SIG-M5 treated with dmso at 0.1 percent for 504 hours (cell line): ENCODE measurements around the gene HTRA1.

Experiments used
- DNase-seq: peaks from one replicate; lab custom pipeline; 2025; ENCODE audit not compliant: unreplicated experiment; lab: John Stamatoyannopoulos, UW

Gene HTRA1

DNA sequence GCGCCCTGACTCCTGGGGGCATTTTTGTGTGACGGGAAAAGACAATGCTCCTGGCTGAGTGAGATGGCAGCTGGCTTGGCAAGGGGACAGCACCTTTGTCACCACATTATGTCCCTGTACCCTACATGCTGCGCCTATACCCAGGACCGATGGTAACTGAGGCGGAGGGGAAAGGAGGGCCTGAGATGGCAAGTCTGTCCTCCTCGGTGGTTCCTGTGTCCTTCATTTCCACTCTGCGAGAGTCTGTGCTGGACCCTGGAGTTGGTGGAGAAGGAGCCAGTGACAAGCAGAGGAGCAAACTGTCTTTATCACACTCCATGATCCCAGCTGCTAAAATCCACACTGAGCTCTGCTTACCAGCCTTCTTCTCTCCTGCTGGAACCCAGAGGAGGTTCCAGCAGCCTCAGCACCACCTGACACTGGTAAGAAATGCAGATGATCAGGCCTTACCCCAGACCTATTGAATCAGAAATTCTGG is 6.7 kb upstream of the HTRA1 start, which contains the start of gene ARMS2:
ARMS2 (plus strand) TSS at position 51 of the 478 bp plus-strand sequence; CDS start at position 126, 75 bp downstream.
- no peak for DNase-seq

DNA sequence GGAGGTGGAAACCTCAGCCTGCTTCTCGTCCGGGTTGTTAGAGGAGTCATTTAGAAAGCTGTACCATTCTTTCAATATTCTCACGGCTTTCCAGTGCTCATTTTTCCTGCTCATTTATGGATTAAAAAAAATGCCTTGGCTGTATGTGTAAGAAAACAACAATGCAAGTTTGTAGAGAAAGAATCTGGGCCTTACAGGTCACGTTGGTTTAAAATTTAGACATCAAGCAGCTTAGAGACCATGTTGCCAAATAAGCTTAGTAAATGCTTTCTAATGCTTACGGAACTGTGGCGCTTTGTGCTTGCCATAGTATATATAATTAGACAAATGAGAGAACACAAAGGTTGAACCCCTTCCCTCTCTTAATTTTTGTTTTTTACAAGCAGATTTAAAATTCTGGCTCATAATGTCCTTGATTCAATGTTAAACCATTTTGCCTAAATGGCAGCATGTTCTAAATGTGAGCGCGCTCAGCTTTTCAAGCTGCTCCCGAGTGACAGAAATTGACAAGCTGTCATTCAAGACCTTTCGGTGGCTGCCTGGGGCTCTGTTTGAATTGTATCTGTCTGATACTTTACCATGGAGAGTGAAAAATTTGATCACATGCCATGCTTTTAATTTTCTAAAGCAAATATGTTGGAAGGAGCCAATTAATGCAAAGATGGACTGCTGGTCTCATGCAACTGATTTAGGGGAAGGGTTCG is 5.8 kb upstream of the HTRA1 start:
- no peak for DNase-seq

DNA sequence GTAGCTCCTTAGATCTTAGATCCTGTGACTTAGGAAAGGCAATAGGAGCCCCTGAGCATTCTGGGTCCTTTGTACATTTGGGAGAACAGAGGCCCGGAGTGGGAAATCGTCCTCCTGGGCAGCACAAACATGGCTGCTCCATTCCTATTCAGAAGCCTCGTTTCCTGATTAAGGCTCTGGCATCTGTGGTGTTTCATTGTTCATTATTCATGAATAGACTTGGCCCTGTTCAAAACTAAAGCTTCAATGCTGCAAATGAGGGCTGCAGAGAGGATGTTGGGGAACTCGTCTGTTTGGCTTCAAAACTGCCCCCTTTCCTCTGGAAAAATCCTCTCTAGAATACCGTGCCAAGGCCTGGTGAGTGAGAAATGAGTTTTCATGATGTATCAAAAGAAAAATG is 3.4 kb upstream of the HTRA1 start:
- no peak for DNase-seq

DNA sequence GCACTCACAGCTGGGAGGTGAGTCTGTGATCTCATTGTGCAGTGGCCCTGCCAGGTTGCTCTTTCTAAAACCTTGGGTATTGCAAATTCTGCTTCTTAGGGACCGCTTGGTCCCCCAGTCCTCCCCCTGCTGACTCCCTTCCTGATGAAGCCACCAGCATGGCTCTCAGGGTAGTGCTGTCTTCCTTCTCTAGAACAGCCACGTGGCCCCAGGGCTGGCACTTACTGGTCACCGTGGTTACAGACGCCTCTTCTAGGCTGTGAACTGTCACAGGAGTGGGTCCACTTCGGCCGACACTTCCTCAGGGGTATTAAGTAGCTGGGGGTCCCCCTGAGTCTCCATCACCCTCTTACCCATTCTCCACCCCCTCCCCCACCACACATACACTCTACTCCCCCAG is 2.7 kb upstream of the HTRA1 start:
- no peak for DNase-seq

DNA sequence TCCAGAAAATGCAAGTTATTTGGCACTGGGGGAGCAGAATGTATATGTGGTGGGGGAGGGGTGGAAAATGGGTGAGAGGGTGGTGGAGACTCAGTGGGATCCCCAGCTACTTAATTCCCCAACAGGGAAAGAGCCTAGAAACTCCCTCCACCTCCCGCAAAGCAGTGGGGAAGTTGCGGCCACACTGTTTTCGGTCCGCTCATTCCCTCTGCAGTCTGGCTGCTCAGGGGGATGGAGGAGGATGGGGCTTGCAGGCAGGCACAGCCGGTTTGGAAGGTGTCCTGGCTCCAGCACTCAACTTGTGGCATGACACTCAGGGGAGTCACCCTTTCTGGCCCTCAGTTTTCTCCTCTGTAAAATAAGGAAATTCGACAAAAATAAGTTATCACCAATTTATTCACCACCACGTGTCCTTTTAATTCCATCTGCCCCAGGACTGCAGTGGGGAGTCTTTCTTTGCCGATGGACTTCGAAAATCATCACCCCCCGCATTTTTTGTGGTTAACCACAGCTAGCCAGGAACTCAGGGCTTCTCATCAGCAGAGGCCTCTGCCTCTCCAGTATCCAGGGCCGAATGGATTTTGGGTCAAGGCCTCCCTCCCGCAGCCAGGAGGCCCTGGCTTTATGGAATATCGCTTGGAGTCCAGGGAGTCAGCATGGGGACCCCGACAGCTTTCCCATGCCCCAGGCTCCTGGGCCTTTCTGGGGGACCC is 1.6 kb upstream of the HTRA1 start:
- DNase-seq: no peak

DNA sequence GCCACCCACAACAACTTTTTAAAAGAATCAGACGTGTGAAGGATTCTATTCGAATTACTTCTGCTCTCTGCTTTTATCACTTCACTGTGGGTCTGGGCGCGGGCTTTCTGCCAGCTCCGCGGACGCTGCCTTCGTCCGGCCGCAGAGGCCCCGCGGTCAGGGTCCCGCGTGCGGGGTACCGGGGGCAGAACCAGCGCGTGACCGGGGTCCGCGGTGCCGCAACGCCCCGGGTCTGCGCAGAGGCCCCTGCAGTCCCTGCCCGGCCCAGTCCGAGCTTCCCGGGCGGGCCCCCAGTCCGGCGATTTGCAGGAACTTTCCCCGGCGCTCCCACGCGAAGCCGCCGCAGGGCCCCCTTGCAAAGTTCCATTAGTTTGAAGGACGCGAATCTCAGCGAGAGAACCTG is 461 bp upstream of the HTRA1 start:
- DNase-seq: no peak

DNA sequence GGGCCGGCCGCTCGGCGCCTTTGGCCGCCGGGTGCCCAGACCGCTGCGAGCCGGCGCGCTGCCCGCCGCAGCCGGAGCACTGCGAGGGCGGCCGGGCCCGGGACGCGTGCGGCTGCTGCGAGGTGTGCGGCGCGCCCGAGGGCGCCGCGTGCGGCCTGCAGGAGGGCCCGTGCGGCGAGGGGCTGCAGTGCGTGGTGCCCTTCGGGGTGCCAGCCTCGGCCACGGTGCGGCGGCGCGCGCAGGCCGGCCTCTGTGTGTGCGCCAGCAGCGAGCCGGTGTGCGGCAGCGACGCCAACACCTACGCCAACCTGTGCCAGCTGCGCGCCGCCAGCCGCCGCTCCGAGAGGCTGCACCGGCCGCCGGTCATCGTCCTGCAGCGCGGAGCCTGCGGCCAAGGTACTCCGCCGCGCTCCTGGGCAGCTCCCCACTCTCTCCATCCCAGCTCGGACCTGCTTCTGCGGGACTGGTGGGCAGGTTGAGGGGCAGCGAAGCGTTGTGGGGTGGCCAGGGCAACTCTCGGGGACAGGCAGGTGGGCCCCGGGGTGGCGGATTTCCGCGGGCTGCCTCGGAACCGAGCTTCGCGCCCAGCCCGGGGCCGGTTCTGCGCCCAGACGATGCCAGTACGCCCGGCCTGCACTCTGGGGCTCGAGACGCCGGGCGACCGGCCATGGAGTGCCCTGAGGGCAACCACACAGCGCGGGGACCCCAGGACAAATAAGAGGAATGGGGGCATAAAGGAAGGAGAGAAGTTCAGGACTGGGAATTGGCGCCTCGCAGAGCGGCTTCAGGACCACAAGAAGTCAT is 578 bp downstream of the HTRA1 start:
- no peak for DNase-seq

DNA sequence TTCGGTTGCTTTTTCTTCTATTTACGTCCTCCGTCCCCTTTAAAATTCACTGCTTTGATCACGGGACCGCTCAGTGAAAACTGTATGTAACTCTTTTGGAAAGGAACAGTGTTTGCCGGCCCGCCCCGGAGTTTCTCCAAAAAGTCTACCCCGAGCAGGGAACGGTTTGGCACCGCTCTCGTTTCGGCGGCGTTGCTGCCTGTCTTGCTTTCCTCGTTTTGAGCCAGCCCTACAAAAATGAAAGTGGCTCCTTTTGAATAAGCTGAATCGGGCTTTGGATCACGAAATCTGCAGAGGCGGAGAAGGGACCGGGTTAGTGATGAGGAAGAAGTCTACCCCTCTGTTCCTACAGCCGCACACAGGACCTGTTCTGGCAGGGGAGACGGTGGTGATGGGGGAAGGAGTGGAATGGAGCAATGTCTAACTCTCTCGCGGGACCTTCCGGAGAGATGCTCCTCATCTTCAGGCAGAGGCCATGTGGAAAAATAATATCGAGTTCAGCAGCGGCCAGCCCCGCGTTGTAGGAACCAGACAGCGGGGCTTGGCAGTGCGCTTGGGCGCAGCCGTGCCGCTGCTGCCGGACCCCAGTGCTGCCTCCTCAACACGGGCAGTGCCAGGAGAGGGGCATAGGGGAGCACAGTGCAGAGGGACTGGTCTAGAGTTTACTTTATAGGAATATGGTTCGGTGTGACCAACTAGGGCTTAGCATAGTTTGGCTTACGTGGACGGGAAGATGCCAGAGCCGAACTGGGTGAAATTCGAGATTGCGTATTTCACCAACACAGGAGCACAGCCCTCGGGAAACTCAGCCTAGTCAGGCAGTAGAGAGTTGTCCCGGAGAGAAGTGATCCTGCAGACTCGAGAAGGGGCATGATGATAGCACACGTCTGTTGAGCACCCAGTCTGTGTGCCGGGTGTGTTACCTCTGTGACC is 1.4 kb downstream of the HTRA1 start:
- DNase-seq: no peak

DNA sequence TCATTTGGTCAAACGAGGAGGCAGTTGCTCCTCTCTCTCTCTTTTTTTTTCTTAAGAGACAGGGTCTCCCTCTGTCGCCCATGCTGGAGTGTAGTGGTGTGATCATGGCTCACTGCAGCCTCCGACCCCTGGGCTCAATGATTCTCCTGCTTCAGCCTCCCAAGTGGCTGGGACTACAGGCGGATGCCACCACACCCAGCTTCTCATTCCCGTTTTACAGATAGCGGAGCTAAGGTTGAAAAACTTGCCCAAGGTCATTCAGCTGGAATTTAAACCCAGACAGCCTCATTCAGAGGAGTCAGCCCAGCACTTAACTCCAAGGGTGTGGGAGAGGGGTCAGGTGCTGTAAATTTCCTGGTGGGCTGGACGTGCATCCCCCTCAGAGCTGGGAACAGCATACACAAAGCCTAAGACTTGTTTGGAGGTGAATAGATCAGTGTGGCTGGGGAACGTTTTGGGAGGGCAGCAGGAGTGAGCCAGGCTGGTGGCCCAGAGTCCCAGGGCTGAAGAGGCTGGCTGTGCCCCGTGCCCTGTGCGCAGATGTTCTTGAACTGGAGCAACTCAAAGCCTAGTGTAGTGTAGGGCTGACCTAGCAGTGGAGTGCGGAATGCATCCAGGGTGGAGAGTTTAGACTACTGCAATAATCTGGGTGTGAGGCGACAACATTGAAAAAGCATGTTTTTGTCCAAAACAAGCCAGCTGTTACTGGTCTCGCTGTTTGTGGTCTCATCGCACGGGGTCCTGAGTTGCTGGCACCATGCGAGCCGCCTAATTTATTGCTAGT is 2.3 kb downstream of the HTRA1 start:
- no peak for DNase-seq

DNA sequence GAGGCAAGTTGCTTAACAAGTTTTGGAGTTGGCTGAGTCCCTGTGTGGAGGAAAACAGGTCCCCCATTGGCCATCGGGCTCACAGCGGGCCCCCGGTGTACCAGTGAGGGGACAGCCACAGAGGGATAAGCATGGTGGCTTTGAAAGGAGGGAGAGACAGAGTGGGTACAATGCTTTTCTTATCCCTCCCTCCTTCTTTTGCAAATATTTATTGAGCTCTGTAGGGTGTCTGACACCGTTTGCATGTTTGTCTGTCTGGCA is 2.8 kb downstream of the HTRA1 start:
- no peak for DNase-seq

DNA sequence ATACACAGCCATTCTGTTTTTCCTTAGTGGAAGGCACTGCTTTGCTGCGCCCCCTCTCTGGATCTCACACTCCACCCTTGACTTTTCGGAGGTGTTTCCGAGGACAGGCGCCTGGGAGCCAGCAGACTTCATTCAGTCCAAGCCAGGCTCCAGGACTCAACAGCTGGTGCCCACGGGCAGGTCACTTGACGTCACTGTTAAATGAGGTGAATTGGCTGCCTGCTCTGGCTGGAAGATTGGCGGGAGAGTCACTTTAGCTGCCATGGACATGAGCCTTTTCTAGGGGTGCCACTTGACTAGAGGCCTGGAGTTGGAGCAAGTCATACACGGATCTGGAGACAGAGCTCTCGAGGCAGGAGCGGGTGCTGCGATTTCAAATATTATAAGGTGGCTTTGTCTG is 3.2 kb downstream of the HTRA1 start:
- no peak for DNase-seq

DNA sequence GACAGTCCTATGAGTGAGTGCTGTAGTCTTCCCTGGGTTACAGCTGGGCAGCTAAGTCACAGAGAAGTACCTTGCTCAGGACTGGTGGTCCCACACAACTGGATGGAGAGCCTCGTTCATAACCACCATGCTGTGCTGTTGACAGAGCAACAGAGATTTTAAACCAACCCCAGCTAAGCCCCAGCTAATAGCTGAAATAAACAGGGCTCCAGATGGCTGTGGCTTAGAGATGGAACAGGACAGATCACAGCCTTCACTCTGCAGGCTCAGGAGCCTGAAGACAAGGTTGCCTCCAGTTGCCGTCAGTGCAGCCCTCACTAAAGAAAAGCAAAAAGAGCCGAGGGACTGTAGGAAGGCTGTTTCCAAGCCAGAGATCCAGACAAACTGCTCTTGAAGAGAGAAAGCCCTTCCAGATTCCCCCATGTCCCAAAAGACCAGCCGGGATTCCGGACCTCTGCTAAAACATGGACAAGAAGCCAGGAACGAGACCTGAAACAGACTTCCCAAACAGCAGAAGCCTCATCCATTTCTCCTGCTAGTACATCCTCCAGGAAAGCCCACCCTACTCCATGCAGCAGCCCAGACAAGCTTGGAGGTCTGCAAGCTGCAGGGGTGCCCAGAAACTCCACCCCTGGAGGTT is 4.2 kb downstream of the HTRA1 start:
- DNase-seq: no peak

DNA sequence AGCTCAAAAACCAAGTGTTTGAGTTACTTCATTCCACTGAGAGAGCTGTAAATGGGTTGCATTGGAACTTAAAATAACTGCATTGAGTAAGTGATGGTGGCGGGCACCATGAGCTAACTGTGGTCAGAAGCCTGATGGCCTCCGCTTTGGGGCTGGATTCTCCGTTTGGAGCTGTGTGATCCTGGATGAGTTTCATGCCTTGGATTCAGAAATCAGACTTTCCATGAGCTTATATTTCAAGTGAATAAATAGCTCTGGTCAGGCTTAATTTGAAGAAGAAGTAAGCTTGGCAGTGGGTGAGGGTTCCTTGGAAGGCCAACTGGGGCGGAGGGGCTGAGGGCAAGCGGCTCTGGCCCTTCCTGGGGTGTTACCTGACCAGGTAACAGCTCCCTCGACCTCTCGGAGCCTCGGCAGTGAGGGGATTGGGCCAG is 5.6 kb downstream of the HTRA1 start:
- DNase-seq: no peak

DNA sequence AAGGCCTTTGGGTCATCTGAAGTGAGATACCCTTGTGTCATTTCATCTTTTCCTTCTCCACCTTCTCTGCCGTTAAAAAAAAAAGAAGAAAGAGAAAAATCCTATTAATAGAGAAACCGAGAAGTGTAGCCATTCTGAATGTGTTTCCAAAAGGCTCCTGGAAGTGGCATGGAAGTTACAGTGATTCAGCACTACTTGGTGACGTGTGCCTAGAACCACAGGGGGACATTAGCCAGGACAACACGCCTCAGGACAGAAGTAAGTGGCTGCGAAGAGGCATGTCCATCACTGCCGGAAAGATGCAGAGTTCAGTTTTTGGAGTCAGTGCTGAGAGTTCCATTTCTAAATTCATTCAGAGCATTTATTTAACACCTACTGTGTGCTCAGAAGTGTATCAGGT is 6.3 kb downstream of the HTRA1 start:
- no peak for DNase-seq

DNA sequence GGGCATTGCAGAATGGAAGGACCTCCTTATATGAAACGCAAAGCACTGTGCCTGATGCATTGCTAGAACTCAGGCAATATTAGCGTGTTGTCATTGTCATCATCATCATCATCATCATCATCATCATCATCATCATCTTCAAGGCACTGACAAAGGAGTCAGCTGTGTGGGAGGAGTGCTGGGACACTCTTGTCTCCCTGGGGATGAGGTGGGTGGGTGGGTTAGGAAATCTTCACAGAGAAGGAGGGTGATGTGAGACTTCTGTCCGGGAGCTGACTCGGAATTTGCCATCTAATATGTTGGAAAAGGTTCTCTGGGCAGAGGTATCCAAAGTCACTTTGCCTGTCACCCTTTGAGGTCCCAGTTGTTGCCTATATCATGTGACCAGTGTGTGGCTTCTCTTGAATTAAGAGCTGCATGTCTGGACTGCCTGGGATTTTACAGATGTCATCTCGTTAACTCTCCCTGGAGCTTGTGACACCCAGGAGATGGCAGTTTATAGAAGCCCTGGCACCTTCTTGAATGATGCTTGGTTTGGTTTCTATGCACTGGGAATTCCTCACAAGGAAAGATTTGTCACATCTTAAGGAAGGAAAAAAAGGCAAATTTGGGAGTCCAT is 7.1 kb downstream of the HTRA1 start:
- no peak for DNase-seq

DNA sequence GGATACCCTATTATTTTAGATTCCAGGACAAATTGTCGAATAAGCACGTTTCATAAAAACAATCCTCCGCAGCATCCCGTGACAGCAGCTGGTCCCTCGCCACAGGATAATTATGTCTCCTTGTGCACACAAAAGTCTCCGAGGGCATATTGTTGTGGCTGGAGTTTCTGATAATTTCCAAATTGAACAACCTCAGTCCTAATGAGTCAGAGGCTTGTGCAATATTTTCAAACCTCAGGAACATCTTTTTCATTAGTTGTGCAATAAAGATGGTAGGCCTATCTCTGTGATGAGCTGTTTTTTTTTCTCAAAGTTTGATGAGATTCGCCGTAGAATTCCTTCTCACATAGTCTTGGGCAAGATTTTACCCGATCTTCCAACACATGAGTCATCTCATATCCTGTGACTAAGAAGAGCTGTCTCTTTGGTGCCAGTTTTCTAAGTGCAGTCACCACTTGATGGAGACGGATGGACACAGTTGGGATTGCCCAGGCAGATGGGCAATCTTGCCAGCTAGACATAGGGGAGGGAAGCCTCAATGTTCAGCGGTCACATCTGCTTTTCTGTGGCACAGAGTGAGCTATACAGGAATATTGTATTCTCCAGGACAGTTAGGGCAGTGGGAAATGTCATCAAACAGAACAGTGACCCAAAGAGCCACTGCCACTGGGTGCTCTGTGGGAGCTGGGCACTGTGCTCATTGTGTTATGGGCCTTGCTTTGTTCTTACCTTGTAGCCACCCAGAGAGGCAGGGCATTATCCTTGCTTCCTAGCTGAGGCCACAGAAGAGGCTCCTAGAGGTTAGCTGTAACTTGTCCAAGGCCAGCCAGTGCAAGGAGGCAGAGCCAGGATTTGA is 7.8 kb downstream of the HTRA1 start:
- peak; percentile 73 for DNase-seq

DNA sequence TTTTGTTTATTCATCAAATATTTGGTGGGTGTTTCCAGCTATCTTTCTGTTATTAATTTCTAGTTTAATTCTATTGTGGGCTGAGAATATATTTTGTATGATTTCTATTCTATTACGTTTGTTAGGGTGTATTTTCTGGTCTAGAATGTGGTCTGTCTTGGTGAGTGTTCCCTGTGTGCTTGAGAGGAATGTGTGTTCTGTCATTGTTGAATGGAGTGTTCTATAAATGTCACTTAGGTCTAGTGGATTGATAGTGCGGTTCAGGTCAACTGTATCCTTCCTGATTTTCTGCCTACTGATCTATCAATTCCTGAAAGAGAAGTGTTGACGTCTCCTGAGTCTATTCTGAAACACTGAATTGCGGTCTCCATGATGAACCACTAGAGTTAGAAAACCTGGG is 8.5 kb downstream of the HTRA1 start:
- DNase-seq: no peak

DNA sequence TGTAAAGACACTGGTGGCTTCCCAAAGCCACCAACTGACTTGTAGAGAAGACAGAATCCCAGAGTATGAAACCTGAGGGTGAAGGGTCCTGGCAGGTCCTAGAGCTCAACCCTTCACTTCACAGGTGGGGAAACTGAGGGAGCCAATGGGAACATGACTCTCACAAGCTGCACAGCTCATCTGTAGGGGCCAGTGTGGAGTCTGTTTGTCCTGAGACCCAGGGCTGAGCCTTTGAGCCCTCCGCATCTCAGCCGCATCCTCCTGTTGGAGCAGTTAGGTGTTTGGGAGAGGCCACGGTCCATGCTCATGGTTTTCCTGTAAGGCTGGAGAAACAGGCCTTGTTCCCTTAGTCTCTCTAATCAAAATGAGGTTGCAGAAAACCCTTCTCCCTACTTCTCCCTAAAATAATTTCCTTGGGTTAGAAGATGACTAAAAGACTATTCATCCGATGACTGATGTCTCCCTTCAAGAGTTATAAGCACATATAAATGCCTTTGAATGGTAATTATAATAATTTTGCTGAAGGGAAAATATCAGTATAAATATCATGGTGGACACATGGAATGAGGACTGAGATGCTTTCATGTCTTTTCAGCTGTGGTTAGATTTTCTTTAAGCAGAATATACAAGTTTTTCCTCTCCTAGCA is 10.3 kb downstream of the HTRA1 start:
- DNase-seq: no peak
